Non-pigmented ciliary epithelial cell (primary cell): ENCODE data around the gene THOC3.
"Not testable (repeated sequence)": the region's sequence is repeated elsewhere in the genome, so short reads cannot be mapped to it uniquely, and the experiment has no call there.

ENCODE experiments used
- DNase-seq: peaks from one replicate; pipeline ENCODE4 v3.0.0-alpha.2; 2010; ENCODE audit warnings: low read depth

Gene THOC3

DNA sequence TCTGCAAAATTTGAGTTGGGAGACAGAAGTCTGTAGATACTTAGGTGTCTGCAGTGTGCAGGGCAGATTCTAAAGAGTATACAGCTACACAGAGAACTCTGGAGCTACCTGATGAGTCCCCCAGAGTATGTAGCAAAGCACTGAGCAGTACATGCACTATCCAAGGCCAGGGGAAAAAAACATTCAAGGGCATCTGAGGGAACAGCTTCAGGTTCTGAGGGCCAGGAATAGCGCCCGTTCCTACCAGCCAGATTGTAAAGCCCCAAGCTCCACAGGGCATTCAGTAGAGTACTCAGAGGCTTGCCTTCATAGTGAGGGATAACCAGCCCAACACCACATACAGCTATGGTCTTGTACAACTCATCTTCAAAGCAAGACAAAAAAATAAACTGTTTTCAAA lies 27.5 kb downstream of the THOC3 start:
- not testable (repeated sequence) for DNase-seq

DNA sequence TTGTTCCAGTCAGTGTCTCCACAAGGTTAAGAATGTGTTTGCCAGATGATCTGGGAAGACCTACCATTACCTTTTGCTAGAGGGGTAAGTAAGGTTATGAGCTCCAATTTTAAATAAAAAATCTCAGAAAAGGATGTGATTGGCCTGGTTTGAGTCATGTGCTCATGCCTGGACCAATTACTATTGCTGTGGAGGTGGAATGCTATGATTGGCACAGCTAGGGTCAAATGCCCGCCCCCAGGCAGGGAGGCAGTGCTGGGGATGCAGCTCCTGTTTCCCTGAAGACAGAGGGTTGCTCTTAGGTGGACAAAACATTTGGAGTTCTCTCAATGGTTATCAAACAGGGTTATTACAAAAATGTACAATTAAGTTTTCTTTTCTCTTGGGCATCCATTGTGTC lies 29.6 kb downstream of the THOC3 start:
- not testable (repeated sequence) for DNase-seq

DNA sequence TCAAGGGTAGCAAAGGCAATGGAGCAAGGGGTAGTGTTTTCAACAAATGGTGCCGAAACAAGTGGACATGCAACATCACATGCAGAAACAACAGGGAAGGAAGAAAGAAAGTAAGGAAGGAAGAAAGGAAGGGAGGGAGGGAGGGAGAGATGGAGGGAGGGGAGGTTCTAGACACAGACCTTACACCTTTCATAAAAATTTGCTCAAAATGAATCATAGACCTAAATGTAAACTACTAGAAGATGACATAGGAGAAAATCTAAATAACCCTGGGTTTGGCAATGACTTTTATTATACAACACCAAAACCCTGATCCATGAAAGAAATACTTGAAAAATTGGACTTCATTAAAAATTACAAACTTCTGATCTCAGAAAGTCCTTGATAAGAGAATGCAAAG lies 39.4 kb downstream of the THOC3 start:
- DNase-seq = not testable (repeated sequence)

DNA sequence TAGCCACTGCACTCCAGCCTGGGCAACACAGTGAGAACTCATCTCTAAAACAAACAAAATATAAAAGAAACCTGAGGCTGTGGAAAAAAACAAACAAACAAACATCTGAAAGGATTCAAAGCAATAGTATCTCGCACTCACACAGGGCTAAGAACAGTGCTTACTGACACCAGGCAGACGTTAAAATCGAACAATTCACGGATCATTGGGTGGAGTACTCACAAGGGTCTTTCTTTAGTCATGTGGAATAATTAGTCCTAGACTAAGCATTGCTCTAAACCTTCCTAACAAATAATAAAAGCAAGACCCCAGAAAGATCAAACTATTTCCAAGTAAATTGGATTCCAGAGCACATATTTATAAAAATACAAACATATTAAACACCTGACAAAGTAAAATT lies 43.0 kb downstream of the THOC3 start:
- DNase-seq = not testable (repeated sequence)

DNA sequence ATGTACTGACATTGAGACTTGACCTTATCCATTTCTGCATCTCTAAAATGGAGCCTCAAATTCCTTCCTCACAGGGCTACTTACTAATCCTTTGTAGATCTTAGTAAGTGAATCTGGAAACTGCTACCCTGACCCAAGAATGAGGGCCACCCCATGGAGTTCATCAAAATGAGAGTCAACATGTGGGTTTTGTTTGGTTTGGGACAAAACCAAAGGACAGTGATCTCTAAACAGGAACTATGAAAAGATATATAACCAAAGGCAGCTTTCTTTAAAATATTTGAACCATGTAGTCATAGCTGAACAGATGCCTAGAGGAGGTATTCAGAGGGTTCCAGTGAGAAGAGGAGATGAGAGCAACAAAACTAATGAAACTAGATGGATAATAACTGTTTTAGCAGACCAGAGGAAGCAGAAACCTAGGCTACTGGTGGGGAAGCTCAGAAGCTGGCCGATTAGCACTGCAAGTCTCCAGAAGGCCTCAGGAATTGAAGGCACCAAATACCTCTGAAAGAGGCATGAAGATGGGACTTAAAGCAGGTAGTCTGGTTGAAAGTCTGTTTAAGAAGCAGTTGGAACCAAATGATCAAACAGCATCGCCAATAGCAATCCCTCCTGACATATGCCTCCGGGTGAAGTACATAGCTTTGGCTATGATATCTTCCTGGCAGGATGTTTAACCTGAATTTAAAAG lies 45.8 kb downstream of the THOC3 start:
- peak; percentile 95 for DNase-seq

DNA sequence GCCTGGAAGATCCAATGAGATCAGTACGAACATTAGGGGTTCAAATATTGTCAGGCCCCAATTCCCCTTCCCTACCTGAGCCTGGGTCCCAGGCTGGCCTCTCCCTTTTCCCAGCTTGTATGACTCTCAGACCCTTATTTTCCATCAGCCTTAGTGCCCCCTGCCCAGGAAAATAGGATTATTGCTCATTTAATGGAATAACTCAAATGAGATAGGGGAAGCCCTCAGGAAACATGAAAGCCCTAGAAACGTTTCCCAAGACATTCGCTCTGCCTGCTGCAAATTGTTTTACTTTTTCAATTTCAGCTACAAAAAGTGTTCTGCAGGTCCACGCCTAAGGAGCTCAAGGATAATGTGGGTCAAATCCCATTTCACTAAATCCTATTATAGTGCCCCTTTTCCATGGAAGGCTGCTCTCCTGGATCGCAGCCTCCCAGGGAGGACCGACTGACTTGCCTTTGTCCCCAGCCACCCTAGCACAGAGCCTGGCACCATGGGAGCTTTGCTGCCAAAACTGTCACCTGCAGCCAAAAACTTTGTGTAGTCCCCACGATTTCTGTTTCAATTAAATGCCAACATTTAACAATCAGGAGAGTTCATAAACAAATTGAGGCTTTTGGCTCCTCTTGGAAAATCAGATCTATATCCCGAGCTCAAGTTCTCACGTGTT lies 46.9 kb downstream of the THOC3 start:
- no peak for DNase-seq

DNA sequence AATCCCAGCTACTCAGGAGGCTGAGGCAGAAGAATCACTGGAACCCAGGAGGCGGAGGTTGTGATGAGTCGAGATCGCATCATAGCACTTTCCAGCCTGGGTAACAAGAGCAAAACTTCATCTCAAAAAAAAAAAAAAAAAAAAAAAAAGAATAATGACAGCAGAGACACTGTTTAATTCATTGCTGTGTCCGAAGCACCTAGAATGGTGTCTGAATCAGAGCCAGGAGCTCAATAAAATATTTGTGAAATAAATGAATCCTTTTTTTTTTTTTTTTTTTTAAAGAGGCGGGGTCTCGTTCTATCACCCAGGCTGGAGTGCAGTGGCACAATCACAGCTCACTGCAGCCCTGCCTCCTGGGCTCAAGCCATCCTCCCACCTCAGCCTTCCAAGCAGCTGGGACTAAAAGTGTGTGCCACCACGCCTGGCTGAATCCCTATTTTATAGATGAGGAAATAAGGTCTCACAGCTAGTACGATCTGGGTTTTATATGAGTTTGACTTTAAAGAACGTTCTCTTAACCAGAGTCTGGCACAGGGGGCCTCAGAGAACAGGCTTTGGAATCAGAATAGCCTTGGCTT lies 47.8 kb downstream of the THOC3 start:
- DNase-seq = no peak

DNA sequence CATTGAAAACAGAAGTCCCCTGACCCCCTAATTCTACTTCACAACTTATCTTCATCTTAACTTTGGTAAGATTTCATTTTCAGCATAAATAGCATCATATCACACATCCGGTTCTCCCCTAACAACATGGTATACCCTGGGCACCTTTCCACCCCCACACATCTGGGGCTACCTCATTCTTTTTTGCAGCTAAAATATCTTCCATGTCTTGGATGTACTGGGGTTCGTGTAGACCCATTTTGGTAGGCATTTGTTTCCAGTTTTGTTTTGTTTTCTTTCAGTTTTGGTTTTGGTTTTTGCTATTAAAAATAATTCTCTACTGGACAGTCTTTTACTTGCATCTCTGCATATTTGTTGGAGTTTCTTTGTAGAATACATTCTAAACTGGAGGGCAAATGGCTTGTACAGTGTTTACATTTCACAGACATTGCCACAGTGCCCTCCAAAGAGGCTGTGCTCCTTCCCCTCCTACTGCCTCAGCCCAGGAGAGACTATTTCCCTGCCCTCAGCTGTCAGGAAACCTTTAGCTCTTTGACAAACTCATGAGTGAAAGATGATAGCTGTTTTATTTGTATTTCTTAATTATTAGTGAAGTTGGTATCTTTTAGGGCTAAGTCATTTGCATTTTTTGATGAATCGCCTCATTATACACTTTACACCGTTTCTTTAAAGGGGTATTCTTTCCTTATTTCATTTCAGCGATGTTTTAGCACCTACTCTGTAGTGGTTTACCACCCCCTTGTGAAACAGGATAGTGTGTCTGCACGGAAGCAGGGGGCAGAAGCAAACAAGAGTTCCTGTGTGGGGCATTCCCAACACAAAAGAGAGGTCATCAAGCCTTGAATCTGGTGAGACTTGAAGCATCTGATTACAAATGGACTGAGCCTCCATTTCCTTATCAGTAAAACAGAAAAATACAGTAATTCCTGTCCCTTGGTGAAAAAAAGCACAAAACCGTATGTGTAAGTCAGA lies 52.8 kb downstream of the THOC3 start:
- DNase-seq = not testable (repeated sequence)

DNA sequence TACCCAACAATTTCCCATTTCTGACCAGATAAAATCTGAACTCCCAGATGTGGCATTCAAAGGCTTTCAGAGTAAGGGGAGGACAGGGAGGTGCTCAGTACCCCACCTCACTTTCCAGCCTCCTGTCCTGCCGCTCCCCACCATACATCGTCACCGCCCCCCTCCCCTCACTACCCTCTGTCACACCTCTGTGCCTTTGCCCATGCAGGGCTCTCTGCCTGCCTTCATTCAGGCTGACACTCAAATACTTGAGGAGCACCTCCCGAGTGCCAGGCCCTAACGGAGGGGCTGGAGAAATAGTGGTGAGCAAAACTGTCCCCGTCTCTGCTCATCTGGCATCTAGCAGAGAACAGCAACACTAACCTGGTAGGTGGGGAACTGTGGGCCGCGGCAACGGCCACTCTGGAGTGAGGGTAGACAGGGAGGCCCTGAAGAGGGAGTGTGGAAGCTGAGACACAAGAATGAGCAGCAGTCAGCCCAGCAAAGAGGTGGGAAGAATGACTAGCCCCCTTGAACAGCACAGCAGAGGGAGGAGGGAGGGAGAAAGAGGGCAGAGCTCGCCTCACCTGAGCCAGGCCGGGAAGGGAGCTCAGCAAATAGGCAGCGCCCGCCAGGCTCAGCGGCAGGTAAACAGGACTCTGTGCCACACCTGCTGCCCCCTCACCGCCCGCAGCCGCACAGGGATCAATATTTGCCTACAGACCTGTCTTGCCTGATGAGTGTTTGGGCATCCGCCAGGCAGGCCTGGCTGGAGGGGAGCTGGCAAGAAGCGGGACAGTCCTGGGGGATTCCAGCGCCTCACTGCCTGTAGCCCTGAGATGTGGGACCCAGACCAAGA lies 54.1 kb downstream of the THOC3 start:
- DNase-seq = not testable (repeated sequence)

DNA sequence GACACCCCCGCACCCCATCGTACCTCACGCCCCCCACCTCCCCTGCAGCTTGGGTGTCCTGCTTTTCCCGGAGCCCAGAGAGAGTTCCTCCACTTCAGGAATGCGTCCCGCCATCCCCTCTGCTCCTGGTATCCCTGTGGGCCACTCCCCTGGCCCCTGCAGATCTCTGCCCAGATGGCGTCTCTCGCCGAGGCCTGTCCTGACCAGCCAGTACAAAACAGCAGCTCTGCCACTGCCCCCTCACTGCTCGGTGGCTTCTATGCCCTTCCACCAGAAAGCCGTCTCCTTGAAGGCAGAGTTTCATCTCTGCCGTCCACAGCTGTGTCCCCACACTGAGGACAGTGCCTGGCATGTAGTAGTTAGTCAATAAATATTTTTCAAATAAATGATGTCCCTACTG lies 58.0 kb downstream of the THOC3 start:
- not testable (repeated sequence) for DNase-seq
